GM19395 (cell line): Measurements from ENCODE around the gene HIPK4.
"Not testable (repeated sequence)": the region's sequence is repeated elsewhere in the genome, so short reads cannot be mapped to it uniquely, and the experiment has no call there.

ENCODE experiments used
- ATAC-seq: cut with Tn5 transposase; IDR thresholded peaks from one replicate; pipeline ENCODE4 v1.9.1; 2021; ENCODE audit warnings: mild to moderate bottlenecking, moderate library complexity; ENCODE audit not compliant: unreplicated experiment

HIPK4 gene

DNA sequence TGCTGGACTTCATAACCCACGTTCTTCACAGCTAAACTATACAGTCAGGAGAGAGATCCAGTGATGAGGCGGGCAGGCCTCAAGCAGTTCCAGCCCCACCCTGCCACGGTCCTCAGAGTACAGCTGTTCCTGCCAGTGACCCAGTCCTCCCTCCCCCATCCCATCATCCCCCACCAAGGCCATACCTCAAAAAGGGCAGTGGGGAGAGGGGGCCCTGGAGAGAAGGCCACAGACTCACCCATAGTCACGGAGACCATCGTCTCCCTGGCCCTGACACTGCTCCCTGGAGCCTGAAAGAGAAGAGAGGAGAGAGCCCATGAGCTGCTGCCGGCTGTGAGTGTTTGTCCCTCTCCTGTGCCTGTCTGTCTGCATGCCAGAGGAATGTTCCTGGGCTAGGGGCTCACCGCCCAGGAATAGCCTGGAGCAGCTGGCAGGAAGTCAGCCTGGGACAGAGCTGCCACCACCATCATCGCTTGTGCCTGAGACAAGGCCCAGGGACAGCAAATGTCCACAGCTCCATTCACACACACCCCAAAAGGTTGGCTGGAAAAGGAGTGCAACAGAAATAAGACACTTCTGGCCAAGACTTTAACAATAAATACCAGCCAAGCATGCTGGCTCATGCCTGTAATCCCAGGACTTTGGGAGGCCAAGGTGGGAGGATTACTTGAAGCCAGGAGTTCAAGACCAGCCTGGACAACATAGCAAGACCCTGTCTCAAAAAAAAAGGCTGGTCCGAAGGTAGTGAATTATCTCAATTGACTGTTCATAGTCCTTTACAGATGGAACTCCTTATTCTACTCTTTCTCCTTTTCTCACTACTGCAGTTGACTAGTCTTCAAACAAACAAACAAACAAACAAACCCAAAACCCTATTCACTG is 48.1 kb downstream of the HIPK4 start:
- ATAC-seq, result no peak

GRCh38 chr19:40339018-40339728 is 50.8 kb downstream of the HIPK4 start:
- ATAC-seq, result no peak

GRCh38 chr19:40337594-40337993 is 52.4 kb downstream of the HIPK4 start:
- ATAC-seq, result no peak

DNA sequence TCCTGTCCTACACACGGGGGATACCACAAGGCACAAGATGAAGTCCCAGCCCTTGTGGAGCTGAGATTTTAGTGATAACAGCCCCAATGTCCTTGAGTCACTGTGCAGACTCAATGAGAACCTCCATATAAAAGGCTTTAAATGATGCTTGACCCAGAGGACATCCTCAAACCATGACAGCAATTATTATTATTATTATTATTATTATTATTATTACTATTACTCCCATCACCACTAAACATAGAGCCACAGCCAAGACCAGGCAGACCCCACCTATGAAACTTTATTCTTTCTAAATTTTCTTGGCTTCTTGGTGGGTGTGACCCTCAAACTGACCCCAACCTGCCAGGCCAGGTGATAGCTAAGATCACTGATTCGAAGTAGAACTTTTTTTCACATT is 52.9 kb downstream of the HIPK4 start:
- ATAC-seq, result no peak

- ATAC-seq, result no peak
Observed at GRCh38 chr19:40336601-40336900, 53.4 kb downstream of the HIPK4 start.

DNA sequence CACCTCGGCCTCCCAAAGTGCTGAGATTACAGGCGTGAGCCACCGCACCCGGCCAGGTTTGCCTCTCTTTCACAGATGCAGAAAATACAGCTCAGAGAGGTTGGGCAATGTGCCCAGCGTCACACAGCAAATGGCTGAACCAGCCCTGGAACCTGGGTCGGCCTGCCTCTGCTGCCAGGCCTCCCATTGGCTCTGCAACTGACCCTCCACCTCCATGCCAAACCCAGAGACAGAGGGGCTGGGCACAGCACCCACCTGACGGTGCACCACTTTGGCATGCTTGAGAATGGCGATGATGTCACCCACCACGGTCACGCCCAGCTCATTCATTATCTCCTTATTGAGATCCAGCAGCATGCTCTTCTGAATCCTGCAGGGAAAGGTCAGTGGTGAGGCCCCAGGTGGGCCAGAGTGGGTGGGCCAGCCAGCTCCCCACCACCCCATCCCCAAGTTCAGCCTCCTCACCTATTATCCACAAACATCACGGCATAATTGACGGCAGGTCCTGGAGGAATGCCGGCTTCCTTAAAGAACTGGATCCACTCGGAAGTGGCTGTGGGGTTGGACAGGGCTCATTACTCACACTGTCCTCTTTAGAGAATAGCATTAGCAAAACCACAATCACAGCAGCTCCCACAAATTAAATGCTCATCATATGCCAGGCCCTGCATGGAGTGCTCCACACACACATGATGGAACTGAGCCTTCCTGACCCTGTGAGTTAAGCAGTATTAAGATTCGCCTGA is 54.0 kb downstream of the HIPK4 start:
- no peak for ATAC-seq

DNA sequence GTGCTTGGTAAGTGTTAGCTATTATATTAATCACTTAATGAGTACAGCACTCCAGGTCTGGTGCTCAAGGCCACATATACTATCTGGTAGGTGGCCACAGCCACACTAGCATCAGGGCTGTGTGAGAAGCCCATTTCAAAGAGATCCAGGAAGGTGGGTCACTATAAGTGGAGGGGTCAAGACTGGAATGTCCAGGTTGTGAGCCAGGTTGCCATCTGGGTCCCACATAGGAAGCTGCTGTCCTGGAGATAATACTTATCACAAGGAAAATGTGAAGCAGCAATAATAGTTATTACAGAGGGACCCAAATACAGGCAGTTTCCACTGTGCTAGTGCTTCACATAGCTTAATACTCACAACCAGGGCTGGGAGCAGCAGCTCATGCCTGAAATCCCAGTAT is 54.9 kb downstream of the HIPK4 start:
- no peak for ATAC-seq

DNA sequence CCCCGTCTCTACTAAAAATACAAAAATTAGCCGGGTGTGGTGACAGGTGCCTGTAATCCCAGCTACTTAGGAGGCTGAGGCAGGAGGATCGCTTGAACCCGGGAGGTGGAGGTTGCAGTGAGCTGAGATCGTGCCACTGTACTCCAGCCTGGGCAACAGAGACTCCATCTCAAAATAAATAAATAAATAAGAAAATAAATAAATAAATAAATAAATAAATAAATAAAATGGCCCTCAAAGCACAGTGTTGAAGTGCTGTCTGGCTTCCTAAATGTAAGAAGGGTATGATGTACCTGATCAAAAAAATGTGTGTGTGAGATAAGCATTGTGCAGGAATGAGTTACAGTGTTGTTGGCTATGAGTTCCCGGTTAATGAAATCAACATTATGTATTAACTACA is 56.9 kb downstream of the HIPK4 start:
- not testable (repeated sequence) for ATAC-seq

DNA sequence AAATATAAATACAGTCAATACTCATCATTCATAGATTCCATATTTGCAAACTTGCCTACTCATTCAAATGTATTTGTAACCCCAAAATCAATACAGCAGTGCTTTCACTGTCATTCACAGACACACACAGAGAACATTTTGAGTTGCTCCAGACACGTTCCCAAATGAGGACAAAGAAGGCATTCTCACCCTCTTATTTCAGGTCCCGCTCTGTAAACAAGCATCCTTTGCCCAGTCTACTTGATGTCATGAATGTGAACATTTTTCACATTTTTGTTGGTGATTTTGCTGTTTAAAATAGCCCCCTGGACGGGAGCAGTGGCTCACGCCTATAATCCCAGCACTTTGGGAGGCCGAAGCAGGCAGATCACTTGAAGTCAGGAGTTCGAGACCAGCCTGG is 57.3 kb downstream of the HIPK4 start:
- ATAC-seq, result no peak

DNA sequence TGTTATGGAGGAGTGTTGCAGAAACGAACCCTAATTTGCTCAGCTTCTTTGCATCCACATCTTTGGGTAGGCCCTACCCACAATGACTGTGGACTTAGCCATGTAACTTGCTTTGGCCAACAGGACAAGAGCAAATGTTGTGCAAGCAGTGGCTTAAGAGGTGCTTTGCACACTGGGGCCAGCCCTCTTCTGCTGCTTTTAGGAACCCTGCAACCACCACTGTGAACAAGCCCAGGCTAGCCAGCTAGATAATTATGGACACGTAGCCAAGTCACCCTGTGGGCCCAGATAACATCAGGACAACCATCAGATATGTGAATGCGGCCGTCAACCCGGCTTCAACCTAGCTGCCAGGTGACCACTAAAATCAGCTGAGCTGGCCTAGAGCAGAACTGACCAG is 58.9 kb downstream of the HIPK4 start:
- no peak for ATAC-seq
